Right atrium auricular region (tissue), 2 donors: ENCODE results near the gene KLRD1. TPM values are rescaled to one million over a fixed set of nuclear protein-coding genes. Genes with fewer than 3 reads are reported as not detected.
A peak's percentile ranks its signal among the peaks of the same experiment; 100 is the strongest.
"Not testable (repeated sequence)": the region's sequence is repeated elsewhere in the genome, so short reads cannot be mapped to it uniquely, and the experiment has no call there.

Experiments
- DNase-seq: peaks from one replicate; pipeline ENCODE4 v3.0.0-alpha.2; 2019; ENCODE audit warnings: low spot score
- H3K27ac ChIP-seq, 2 donors: fragments of 200-600 bp; sonication (generic); 1 replicate in 1 of 2; 2 replicates in 1 of 2; pipeline ENCODE4 v1.5.1; 2016 to 2019
- H3K27me3 ChIP-seq, 2 donors: fragments of 200-600 bp; sonication (generic); one replicate each; pipeline versions ENCODE4 v1.5.1 to v1.6.0; 2017 to 2019
- H3K36me3 ChIP-seq: fragments of 200-600 bp; sonication (generic); one replicate; pipeline ENCODE4 v1.5.1; 2016
- H3K4me1 ChIP-seq, 2 donors: fragments of 200-600 bp; sonication (generic); one replicate each; pipeline versions ENCODE4 v1.5.1 to v1.6.0; 2017 to 2019
- H3K4me3 ChIP-seq, 2 donors: fragments of 200-600 bp; sonication (generic); 1 replicate in 1 of 2; 2 replicates in 1 of 2; pipeline ENCODE4 v1.5.1; 2017 to 2019; ENCODE audit warnings: mild to moderate bottlenecking in 1 of 2, moderate library complexity in 1 of 2
- H3K9me3 ChIP-seq, 2 donors: fragments of 200-600 bp; sonication (generic); one replicate each; pipeline ENCODE4 v1.5.1; 2019
- total RNA-seq, 2 donors: library from RNA; depleted of rRNA; stranded (reverse); fragments of >200 nt; gene quantifications; one replicate each; pipeline ENCODE4 v1.1.0, GENCODE V29; 2016
- TF ChIP-seq, protein P1 (sequence below), 2 donors: fragments of 200-600 bp; sonication (generic); IDR thresholded peaks; one replicate each; pipeline ENCODE4 v1.5.1; 2019; ENCODE audit warnings: antibody characterized with exemption in 2 of 2

Gene KLRD1
- total RNA-seq, 2 donors from 2014 or later = 0.82 to 0.94 TPM

DNA sequence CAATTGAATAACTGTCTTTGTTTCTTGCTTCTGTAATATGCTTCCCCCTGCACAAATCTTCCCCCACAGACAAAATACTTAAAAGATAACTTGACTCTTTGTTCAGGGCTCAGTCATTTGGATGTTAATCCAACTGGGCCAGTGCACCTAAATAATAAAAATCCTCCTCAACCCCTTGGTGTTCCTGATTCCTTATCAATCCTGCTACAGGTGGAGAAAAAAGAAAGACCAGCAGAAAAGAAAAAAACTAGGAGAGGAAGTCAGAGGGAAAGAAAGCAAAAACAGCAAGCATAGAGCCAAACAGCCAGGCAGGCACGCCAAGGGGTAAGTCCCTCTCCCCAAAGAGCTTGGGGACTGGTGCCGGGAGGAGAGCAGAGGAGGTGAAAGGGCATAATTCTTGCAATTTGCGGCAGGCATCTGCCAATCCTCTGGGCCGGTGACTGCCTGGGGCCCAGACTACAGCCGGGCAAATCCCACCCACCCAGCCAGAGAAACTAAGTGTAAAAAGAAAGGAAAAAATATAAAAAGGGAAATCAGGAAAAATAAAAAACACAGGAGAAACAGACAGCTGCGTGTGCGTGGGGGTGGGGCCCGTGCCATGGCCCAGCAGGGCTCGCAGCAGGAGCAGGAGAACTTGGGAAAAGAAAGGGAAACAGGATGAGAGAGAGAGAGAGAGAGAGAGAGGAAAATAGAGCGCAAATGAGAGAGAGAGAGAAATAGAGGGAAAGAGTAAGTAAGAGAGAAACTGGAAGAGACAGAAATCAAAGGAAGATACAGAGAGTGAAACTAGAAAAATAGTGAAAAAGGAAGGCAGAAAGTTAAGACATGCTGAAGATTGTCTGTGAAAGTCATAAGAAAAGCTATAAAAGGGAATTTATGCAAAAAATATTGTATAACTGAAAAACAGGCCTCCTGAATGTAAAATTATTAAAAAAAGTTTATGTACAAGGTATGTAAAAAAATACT is 60.8 kb downstream of the KLRD1 start:
- TF ChIP-seq, protein P1, sequence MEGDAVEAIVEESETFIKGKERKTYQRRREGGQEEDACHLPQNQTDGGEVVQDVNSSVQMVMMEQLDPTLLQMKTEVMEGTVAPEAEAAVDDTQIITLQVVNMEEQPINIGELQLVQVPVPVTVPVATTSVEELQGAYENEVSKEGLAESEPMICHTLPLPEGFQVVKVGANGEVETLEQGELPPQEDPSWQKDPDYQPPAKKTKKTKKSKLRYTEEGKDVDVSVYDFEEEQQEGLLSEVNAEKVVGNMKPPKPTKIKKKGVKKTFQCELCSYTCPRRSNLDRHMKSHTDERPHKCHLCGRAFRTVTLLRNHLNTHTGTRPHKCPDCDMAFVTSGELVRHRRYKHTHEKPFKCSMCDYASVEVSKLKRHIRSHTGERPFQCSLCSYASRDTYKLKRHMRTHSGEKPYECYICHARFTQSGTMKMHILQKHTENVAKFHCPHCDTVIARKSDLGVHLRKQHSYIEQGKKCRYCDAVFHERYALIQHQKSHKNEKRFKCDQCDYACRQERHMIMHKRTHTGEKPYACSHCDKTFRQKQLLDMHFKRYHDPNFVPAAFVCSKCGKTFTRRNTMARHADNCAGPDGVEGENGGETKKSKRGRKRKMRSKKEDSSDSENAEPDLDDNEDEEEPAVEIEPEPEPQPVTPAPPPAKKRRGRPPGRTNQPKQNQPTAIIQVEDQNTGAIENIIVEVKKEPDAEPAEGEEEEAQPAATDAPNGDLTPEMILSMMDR (IDR thresholded peaks at IDR 0.05) = no peak
- no peaks in the 10 kb centered on the region for H3K36me3 ChIP-seq
- peak overlapping the region in 1 of 2 donors; percentile 4 for H3K4me3 ChIP-seq
- H3K9me3 ChIP-seq = no peaks in the 10 kb centered on the region
- peaks cover 0 to 12% of the 10 kb centered on the region in 2 donors for H3K4me1 ChIP-seq
- no peaks in the 10 kb centered on the region for H3K27me3 ChIP-seq
- H3K27ac ChIP-seq = peak overlapping the region; percentile 38 to 61
- no peak for DNase-seq

GRCh38 chr12:10369557-10370415 is 62.1 kb downstream of the KLRD1 start:
- no peaks in the 10 kb centered on the region for H3K36me3 ChIP-seq
- no peak overlapping the region for H3K27ac ChIP-seq
- H3K9me3 ChIP-seq = no peaks in the 10 kb centered on the region
- TF ChIP-seq, protein P1 (IDR thresholded peaks at IDR 0.05) = no peak
- no peak for DNase-seq
- no peaks in the 10 kb centered on the region for H3K27me3 ChIP-seq
- peaks cover 0 to 12% of the 10 kb centered on the region in 2 donors for H3K4me1 ChIP-seq
- H3K4me3 ChIP-seq = no peak overlapping the region

DNA sequence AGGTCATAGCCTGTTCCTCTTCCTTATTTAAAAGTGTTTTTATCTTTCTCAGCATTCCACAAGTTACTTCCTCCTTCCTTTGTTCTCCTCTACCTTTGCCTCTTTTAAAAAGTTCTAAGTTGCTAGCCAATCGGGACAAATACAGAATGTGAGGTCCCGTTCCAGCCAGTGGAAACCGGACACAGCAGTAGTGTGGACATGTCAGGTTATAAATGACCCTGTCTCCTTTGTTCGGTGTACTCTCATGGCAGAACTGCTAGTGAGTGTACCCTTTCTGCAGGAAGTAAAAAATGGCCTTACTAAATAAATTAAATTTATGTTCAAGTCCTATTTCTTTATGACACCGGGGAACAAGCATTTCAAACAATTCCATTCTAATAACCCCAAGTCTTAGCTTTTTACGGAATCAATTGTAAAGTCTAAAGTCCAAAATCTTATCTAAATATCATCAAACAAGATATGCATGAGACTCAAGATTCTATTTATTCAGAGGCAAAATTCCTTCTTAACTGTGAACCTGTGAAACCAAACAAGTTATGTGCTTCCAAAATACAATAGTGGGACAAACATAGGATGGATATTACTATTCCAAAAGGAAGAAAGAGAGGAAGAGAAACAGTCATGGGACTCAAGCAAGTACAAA is 64.3 kb downstream of the KLRD1 start:
- not testable (repeated sequence) for H3K27me3 ChIP-seq, H3K4me3 ChIP-seq, DNase-seq, H3K4me1 ChIP-seq, H3K9me3 ChIP-seq, H3K36me3 ChIP-seq, H3K27ac ChIP-seq

GRCh38 chr12:10372559-10372958 is 64.9 kb downstream of the KLRD1 start:
- no peak for DNase-seq
- TF ChIP-seq, protein P1 (IDR thresholded peaks at IDR 0.05) = no peak
- H3K27ac ChIP-seq = no peak overlapping the region
- H3K27me3 ChIP-seq = no peaks in the 10 kb centered on the region
- H3K9me3 ChIP-seq = no peaks in the 10 kb centered on the region
- H3K4me3 ChIP-seq = no peak overlapping the region
- H3K36me3 ChIP-seq = no peaks in the 10 kb centered on the region
- H3K4me1 ChIP-seq = no peaks in the 10 kb centered on the region

GRCh38 chr12:10374624-10375018 is 67.0 kb downstream of the KLRD1 start:
- TF ChIP-seq, protein P1 (IDR thresholded peaks at IDR 0.05) = no peak
- Histone ChIP-seq H3K4me3 (no peak overlapping the region), H3K36me3 (no peaks in the 10 kb centered on the region), H3K4me1 (no peaks in the 10 kb centered on the region), H3K27ac (no peak overlapping the region), H3K9me3 (no peaks in the 10 kb centered on the region), H3K27me3 (no peaks in the 10 kb centered on the region)
- no peak for DNase-seq

DNA sequence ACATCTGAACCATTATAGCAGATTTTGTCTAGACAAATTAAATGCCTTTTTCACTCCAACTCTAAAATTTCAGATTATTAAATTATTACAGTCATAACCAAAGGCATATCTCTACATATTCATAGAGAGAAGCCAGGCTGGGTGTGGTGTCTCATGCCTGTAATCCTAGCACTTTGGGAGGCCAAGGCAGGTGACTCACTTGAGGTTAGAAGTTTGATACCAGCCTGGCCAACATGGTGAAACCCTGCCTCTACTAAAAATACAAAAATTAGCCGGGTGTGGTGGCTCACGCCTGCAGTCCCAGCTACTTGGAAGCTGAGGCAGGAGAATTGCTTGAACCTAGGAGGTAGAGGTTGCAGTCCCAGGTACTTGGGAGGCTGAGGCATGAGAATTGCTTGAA is 71.1 kb downstream of the KLRD1 start:
- H3K27ac ChIP-seq, H3K36me3 ChIP-seq, H3K27me3 ChIP-seq, DNase-seq, H3K4me1 ChIP-seq, H3K4me3 ChIP-seq, H3K9me3 ChIP-seq: not testable (repeated sequence)

Other genes starting within 250 kb of the KLRD1 start
- gene CLEC1A, start 208.9 kb upstream of the KLRD1 start, total RNA-seq = 1 to 10 TPM in 1 of 2 donors, under 1 TPM in 1; 0.93 to 2.8 TPM
- 1 to 10 TPM; 4.2 to 7.9 TPM for gene CLEC7A, start 177.7 kb upstream of the KLRD1 start, total RNA-seq
- 1 to 10 TPM; 1.6 to 2.5 TPM for gene OLR1, start 135.7 kb upstream of the KLRD1 start, total RNA-seq
- gene TMEM52B, start 128.8 kb upstream of the KLRD1 start, total RNA-seq = under 1 TPM in 1 of 2 donors, not detected in 1; 0.51 TPM
- 100 to 1,000 TPM; 180 to 335 TPM for gene GABARAPL1, start 95.0 kb upstream of the KLRD1 start, total RNA-seq
- gene KLRK1, start 82.2 kb downstream of the KLRD1 start, total RNA-seq = under 1 TPM; 0.28 to 0.59 TPM
- gene KLRC4, start 101.9 kb downstream of the KLRD1 start, total RNA-seq = not detected
- gene KLRC3, start 112.7 kb downstream of the KLRD1 start, total RNA-seq = not detected
- not detected for gene KLRC2, start 128.1 kb downstream of the KLRD1 start, total RNA-seq
- gene KLRC1, start 145.5 kb downstream of the KLRD1 start, total RNA-seq = under 1 TPM in 1 of 2 donors, not detected in 1; 0.24 TPM
- not detected for gene EIF2S3B, start 198.0 kb downstream of the KLRD1 start, total RNA-seq